IMR-90 (cell line): ENCODE data around the gene PRKCA. TPM values are rescaled to one million over a fixed set of nuclear protein-coding genes. Genes with fewer than 3 reads are reported as not detected.

Experiments used
- ATAC-seq: fragments of 200-7000 bp; cut with Tn5 transposase; 2 replicates; pipeline ENCODE4 v1.9.1; 2020; ENCODE audit warnings: low read depth, mild to moderate bottlenecking, moderate library complexity
- BruUV-seq: library from RNA; stranded (reverse); fragments of 400-500 nt; replicated peaks from 2 replicates; lab custom pipeline; 2021; lab: Mats Ljungman, UMichigan
- CTCF ChIA-PET: fragments of 300-600 bp; formaldehyde crosslinking; extraction: SDS; loops from one replicate; lab custom pipeline; 2021; ENCODE audit warnings: antibody characterized with exemption; lab: Yijun Ruan, JAX
- POLR2A ChIA-PET: fragments of 300-600 bp; sonication (Branson Sonifier 250); formaldehyde crosslinking; loops from one replicate; lab custom pipeline; 2022; ENCODE audit warnings: antibody characterized with exemption; ENCODE audit not compliant: unreplicated experiment; lab: Charles Lee
- DNase-seq: peaks from one replicate; pipeline ENCODE4 v3.0.0; 2013
- H2AFZ ChIP-seq: replicated peaks from 2 replicates; pipeline ENCODE3; 2013; ENCODE audit warnings: low read length, mild to moderate bottlenecking; ENCODE audit not compliant: poor library complexity
- H2AK5ac ChIP-seq: 2 replicates; pipeline ENCODE4 v1.6.1; 2013; ENCODE audit warnings: low read depth, low read length, inconsistent platforms
- H2AK9ac ChIP-seq: replicated peaks from 2 replicates; pipeline ENCODE3; 2013; ENCODE audit warnings: mild to moderate bottlenecking, low read depth, low read length, moderate library complexity; ENCODE audit not compliant: poor library complexity
- H2BK120ac ChIP-seq: 2 replicates; pipeline ENCODE4 v1.6.1; 2013; ENCODE audit warnings: low read depth, low read length, inconsistent platforms
- H2BK15ac ChIP-seq: 3 replicates; pipeline ENCODE4 v1.6.1; 2013; ENCODE audit warnings: low read depth, low read length, inconsistent platforms
- H2BK20ac ChIP-seq: 2 replicates; pipeline ENCODE4 v1.6.1; 2013; ENCODE audit warnings: low read depth, mild to moderate bottlenecking, inconsistent platforms, low read length, moderate library complexity
- H2BK5ac ChIP-seq: 2 replicates; pipeline ENCODE4 v1.6.1; 2013; ENCODE audit warnings: mild to moderate bottlenecking, low read depth, low read length, inconsistent platforms; ENCODE audit not compliant: poor library complexity, severe bottlenecking
- H3K14ac ChIP-seq: replicated peaks from 2 replicates; pipeline ENCODE4 v1.6.1; 2013; ENCODE audit warnings: low read depth, low read length, inconsistent platforms
- H3K18ac ChIP-seq: 2 replicates; pipeline ENCODE4 v1.6.1; 2013; ENCODE audit warnings: low read depth, low read length, control low read depth
- H3K23ac ChIP-seq: 2 replicates; pipeline ENCODE4 v1.6.1; 2013; ENCODE audit warnings: low read depth, low read length, inconsistent platforms
- H3K27ac ChIP-seq: 2 replicates; pipeline ENCODE4 v1.5.1; 2013; ENCODE audit warnings: mild to moderate bottlenecking, control low read depth, low read length; ENCODE audit not compliant: insufficient read depth
- H3K27me3 ChIP-seq: 2 replicates; pipeline ENCODE4 v1.6.1; 2013; ENCODE audit warnings: low read length; ENCODE audit not compliant: control insufficient read depth, insufficient read depth
- H3K36me3 ChIP-seq: 2 replicates; pipeline ENCODE4 v1.6.1; 2013; ENCODE audit warnings: low read length, mixed read lengths; ENCODE audit not compliant: control insufficient read depth, insufficient read depth
- H3K4ac ChIP-seq: 2 replicates; pipeline ENCODE4 v1.6.1; 2013; ENCODE audit warnings: low read depth, low read length, inconsistent platforms
- H3K4me1 ChIP-seq: 2 replicates; pipeline ENCODE4 v1.6.1; 2013; ENCODE audit warnings: low read length, mixed read lengths; ENCODE audit not compliant: control insufficient read depth, insufficient read depth
- H3K4me2 ChIP-seq: 2 replicates; pipeline ENCODE4 v1.6.1; 2013; ENCODE audit warnings: low read depth, mild to moderate bottlenecking, control low read depth, low read length, moderate library complexity
- H3K4me3 ChIP-seq: 2 replicates; pipeline ENCODE4 v1.5.1; 2013; ENCODE audit warnings: low read depth, mild to moderate bottlenecking, control low read depth, low read length, moderate library complexity; ENCODE audit not compliant: insufficient read depth
- H3K56ac ChIP-seq: 2 replicates; pipeline ENCODE4 v1.6.1; 2013; ENCODE audit warnings: low read length, inconsistent platforms; ENCODE audit not compliant: insufficient read depth; ENCODE audit errors: extremely low read depth
- H3K79me1 ChIP-seq, 2 experiments: 2 replicates each; pipeline ENCODE4 v1.6.1; 2013; ENCODE audit warnings: low read length in 2 of 2, inconsistent platforms in 1 of 2, low read depth in 1 of 2
- H3K9ac ChIP-seq: 2 replicates; pipeline ENCODE4 v1.6.1; 2013; ENCODE audit warnings: low read depth, low read length, control low read depth
- H3K9me1 ChIP-seq: 2 replicates; pipeline ENCODE4 v1.6.1; 2013; ENCODE audit warnings: low read length, inconsistent platforms; ENCODE audit not compliant: insufficient read depth
- H3K9me3 ChIP-seq: 2 replicates; pipeline ENCODE4 v1.6.1; 2013; ENCODE audit warnings: low read length; ENCODE audit not compliant: control insufficient read depth, insufficient read depth
- H4K20me1 ChIP-seq: 2 replicates; pipeline ENCODE4 v1.6.1; 2013; ENCODE audit warnings: low read length, inconsistent platforms; ENCODE audit not compliant: insufficient read depth
- H4K5ac ChIP-seq: 2 replicates; pipeline ENCODE4 v1.6.1; 2013; ENCODE audit warnings: mild to moderate bottlenecking, low read depth, low read length, control low read depth
- H4K8ac ChIP-seq, 2 experiments: 2 replicates each; pipeline ENCODE4 v1.6.1; 2013; ENCODE audit warnings: low read depth in 2 of 2, low read length in 2 of 2, control low read depth in 1 of 2, inconsistent platforms in 1 of 2
- H4K91ac ChIP-seq: 2 replicates; pipeline ENCODE4 v1.6.1; 2013; ENCODE audit warnings: low read depth, low read length, inconsistent platforms; ENCODE audit not compliant: insufficient read depth
- CEBPB ChIP-seq: IDR thresholded peaks from 2 replicates; pipeline ENCODE4 v1.6.1; 2012; ENCODE audit warnings: low read depth, low read length, improper control_type of control experiment
- ELK1 ChIP-seq: fragments of 150-350 bp; IDR thresholded peaks from 2 replicates; pipeline ENCODE4 v1.6.1; 2016; ENCODE audit warnings: low read depth, mild to moderate bottlenecking, low read length, moderate library complexity, borderline replicate concordance
- MAFK ChIP-seq: IDR thresholded peaks from 2 replicates; pipeline ENCODE4 v1.6.1; 2012; ENCODE audit warnings: low read depth, low read length, improper control_type of control experiment
- MAZ ChIP-seq: IDR thresholded peaks from 2 replicates; pipeline ENCODE4 v1.6.1; 2012; ENCODE audit warnings: low read depth, mild to moderate bottlenecking, low read length, improper control_type of control experiment, moderate library complexity, borderline replicate concordance
- MXI1 ChIP-seq: IDR thresholded peaks from 2 replicates; pipeline ENCODE4 v1.6.1; 2012; ENCODE audit warnings: low read depth, mild to moderate bottlenecking, low read length, moderate library complexity, borderline replicate concordance
- NFE2L2 ChIP-seq: fragments of 150-350 bp; IDR thresholded peaks from 2 replicates; pipeline ENCODE4 v1.6.1; 2016; ENCODE audit warnings: low read depth, mild to moderate bottlenecking, low read length
- POLR2A ChIP-seq: IDR thresholded peaks from 2 replicates; pipeline ENCODE4 v1.6.1; 2012; ENCODE audit warnings: mild to moderate bottlenecking, low read depth, low read length
- RAD21 ChIP-seq: IDR thresholded peaks from 2 replicates; pipeline ENCODE4 v1.6.1; 2012; ENCODE audit warnings: low read length, improper control_type of control experiment
- USF2 ChIP-seq: fragments of 150-350 bp; IDR thresholded peaks from 2 replicates; pipeline ENCODE4 v1.6.1; 2017; ENCODE audit warnings: mild to moderate bottlenecking, antibody characterized with exemption, low read length, low read depth
- WGBS, 2 experiments: methylation state at CpG; one replicate each; pipeline versions ENCODE4 v1.1.5 to v1.1.7; 2013; ENCODE audit warnings: missing lambda C conversion rate in 2 of 2; ENCODE audit not compliant: insufficient read length in 1 of 2; ENCODE audit errors: extremely low coverage in 2 of 2; 5-methylcytosine and 5-hydroxymethylcytosine counted together
- dilution Hi-C: fragments of 300-500 bp; cut with HindIII; formaldehyde crosslinking; loops from one replicate; pipeline ENCODE4 v1.14.3; 2018; ENCODE audit warnings: low sequenced_read_pairs; ENCODE audit not compliant: unreplicated experiment
- in situ Hi-C: fragments of 300-500 bp; cut with MboI; formaldehyde crosslinking; loops from 3 replicates; pipeline ENCODE4 v1.14.3; 2019; ENCODE audit warnings: low sequenced_read_pairs, inconsistent platforms, mixed read lengths
- intact Hi-C: fragments of 100-400 bp; cut with micrococcal nuclease; formaldehyde crosslinking; loops from 2 replicates; pipeline ENCODE4 v1.10.0; 2022
- polyA plus RNA-seq, 3 experiments: library from polyadenylated mRNA; depleted of rRNA; stranded (reverse); fragments of >200 nt; gene quantifications; 2 replicates each; pipeline ENCODE4 v1.2.3, GENCODE V29; 2012; ENCODE audit warnings: low replicate concordance in 1 of 3
- total RNA-seq: library from RNA; depleted of rRNA; stranded (reverse); fragments of >200 nt; gene quantifications from 2 replicates; pipeline ENCODE4 v1.2.3, GENCODE V29; 2012

Gene PRKCA
- total and polyA plus RNA-seq, 2 of the 4 experiments (the other 2 are of a cell fraction) = 31.0 to 46.0 TPM

GRCh38 chr17:66629762-66630161, 327.3 kb downstream of the PRKCA start:
- ChIA-PET CTCF (no interaction called here), POLR2A (no interaction called here)
- Histone ChIP-seq H3K27me3 (no peaks in the 10 kb centered on the region), H2AK9ac (no peak overlapping the region), H4K91ac (no peak overlapping the region), H3K4me3 (no peak overlapping the region), H2BK5ac (no peak overlapping the region), H4K5ac (no peak overlapping the region), H2BK20ac (no peak overlapping the region), H3K9me3 (no peaks in the 10 kb centered on the region), H3K14ac (no peak overlapping the region), H3K36me3 (no peaks in the 10 kb centered on the region), H3K23ac (no peak overlapping the region), H3K4ac (no peak overlapping the region), H3K27ac (no peak overlapping the region), H2AFZ (no peak overlapping the region), H3K4me1 (no peaks in the 10 kb centered on the region; the same call in none of the 2 replicates), H3K9me1 (peaks cover 3% of the 10 kb centered on the region; the same call in 1 of the 2 replicates), H3K4me2 (no peak overlapping the region), H2AK5ac (no peak overlapping the region), H2BK15ac (no peak overlapping the region), H2BK120ac (no peak overlapping the region), H3K9ac (no peak overlapping the region), H3K79me1 (peaks cover 29 to 40% of the 10 kb centered on the region in 2 experiments), H4K20me1 (peaks cover 15% of the 10 kb centered on the region; the same call in 1 of the 2 replicates), H3K56ac (no peak overlapping the region), H3K18ac (no peak overlapping the region), H4K8ac (no peak overlapping the region)
- WGBS, 2 experiments = no CpG with 5 or more reads among the region's 3 CpGs
- DNase-seq (no peak), ATAC-seq (no peak)
- in situ Hi-C loops (no loop called here), intact Hi-C loops (no loop called here), dilution Hi-C loops (no loop called here)
- BruUV-seq = no TSS peak
- TF ChIP-seq ELK1 = no peak
- no peak for TF ChIP-seq NFE2L2
- no peak for TF ChIP-seq USF2
- TF ChIP-seq POLR2A = no peak
- TF ChIP-seq RAD21 = no peak
- no peak for TF ChIP-seq MAZ
- TF ChIP-seq CEBPB = no peak
- TF ChIP-seq MAFK = no peak
- no peak for TF ChIP-seq MXI1
